NCI-H748 (cell line): Measurements from ENCODE around the gene FBXW10.
"Not testable (repeated sequence)": the region's sequence is repeated elsewhere in the genome, so short reads cannot be mapped to it uniquely, and the experiment has no call there.

Experiments used
- DNase-seq: peaks from one replicate; lab custom pipeline; 2025; ENCODE audit not compliant: unreplicated experiment; lab: John Stamatoyannopoulos, UW

The FBXW10 gene

GRCh38 chr17:18747501-18747900 is 3.6 kb downstream of the FBXW10 start:
- DNase-seq: not testable (repeated sequence)

DNA sequence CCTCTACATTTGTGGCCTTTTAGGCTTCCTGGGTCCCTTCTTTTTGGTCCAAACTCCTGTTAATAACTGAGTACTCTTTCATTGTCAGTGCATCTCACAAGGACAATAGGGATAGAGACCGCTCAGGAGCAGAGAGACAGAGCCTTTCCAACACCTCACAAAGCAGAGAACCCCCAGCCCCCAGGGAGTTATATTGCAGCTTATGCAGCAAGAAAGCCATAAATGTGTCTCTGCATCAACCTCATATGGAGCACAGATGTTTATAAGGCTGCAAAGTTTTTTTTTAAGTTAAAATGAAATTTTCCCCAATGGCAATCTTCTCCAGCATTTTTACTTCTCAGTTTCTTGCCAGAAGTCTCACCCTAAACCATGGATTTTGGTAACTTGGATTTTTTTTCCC is 6.4 kb downstream of the FBXW10 start:
- DNase-seq: not testable (repeated sequence)

DNA sequence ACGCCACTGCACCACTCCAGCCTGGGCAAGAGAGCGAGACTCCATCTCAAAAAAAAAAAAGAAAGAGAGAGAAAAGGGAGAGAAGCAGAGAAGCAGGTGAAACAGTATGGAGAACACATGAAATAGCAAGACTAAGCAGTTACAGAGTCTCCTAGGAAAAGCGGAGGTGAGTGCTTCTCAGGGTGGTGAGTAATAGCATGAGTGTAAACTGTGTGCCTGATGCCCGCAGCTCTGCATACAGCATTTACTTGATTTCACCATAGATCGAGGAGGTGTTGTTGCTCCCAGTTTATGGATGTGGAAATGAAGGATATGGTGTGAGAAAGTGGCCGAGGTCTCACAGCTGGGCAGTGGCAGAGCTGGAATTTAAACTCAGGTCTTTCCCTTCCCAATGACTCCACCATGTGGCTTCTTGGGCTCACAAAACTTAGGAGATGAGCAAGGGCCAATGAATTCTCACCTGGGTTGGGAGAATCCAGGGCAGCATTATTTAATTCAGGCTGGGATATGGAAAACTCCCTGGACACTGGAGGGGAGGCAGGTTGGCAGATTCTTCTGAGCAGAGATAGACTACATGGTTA is 10.1 kb downstream of the FBXW10 start:
- not testable (repeated sequence) for DNase-seq

GRCh38 chr17:18755969-18756368 is 12.1 kb downstream of the FBXW10 start:
- not testable (repeated sequence) for DNase-seq

DNA sequence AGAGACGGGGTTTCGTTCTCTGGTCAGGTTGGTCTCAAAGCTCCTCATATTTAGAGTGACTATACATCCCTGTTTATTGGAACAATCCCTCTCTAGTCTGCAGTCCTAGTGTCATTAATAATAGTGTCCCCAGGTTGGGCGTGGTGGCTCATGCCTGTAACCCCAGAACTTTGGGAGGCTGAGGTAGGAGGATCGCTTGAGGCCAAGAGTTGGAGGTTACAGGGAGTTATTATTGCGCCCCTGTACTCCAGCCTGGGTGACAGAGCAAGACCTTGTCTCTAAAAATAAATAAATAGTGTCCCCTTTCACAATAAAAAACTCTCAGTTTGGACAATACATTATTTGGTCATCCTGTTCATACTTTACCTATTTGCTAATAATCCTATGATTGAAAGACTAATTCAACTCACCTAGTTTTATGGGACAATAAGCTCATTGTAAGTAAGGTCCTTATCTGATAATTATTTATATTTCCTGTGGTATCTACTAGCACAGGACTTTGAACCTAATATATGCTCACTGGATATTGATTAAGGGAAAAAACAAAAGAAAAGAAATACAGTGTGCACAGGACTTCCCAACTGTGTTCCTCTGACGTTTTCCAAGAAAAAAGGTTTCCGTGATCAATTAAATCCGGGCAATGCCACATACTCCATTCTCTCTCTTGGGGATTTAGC is 13.7 kb downstream of the FBXW10 start:
- not testable (repeated sequence) for DNase-seq

DNA sequence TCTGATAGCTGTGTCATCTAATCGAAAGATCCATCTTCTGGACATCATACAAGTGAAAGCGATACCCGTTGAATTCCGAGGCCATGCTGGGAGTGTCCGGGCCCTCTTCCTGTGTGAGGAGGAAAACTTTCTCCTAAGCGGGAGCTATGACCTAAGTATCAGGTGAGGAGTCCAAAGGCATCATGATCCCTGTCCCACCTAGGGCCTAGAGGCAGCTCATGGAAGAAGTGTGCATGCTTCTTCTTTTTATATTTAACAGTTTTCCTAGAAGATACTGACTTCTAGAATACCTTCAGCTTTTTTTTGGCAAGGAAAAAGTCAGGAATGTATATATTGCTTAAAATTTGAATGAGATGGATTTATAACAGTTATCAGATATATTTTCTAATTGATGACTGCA is 14.5 kb downstream of the FBXW10 start:
- not testable (repeated sequence) for DNase-seq

GRCh38 chr17:18760221-18760620 is 16.4 kb downstream of the FBXW10 start:
- DNase-seq: not testable (repeated sequence)

GRCh38 chr17:18770572-18770971 is 26.7 kb downstream of the FBXW10 start:
- not testable (repeated sequence) for DNase-seq

DNA sequence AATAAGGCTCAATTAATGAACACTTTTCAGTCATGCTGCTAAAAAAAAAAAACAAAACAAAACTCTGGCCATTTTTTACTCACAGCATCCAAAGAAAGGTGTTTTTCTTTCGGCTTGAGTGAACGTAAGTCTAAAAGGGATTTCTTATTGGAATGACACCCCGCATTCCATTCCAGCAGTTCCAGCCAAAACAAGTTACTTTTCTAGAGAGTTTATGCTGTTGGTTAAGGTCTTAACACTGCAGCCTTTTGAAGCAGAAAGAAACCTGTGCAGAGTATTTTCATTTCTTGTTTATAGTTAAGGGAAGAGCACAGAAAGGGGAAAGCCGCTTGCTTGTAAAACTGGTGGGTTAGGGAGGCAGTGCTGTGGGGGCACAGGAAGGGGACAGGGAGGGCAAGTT is 27.2 kb downstream of the FBXW10 start:
- DNase-seq: not testable (repeated sequence)

DNA sequence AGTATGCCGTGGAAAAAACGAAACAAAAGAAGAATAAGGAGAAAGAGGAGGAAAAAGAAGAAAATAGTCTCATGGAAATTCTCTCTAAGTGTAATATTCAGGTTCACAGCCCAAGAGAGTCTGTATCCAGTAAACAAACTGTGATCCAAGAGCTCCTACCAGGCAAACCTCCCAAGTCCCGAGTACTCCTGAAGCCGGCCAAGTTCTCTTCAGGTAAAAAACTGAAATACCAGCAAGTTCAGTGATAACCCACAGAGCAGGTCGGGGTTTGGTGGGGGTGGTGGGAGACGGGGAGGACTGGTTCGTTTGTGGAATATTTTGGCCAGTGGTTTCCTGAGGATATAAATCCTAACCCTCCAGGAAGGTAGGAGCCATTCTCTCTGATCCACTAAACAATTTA is 28.6 kb downstream of the FBXW10 start:
- DNase-seq: no peak

- DNase-seq: peak; percentile 99
Observed at GRCh38 chr17:18780991-18781718, 37.3 kb downstream of the FBXW10 start, which contains the start of gene TVP23B. Gene TVP23B (plus strand): TSS chr17:18781183. CDS start chr17:18781294, 111 bp downstream.

DNA sequence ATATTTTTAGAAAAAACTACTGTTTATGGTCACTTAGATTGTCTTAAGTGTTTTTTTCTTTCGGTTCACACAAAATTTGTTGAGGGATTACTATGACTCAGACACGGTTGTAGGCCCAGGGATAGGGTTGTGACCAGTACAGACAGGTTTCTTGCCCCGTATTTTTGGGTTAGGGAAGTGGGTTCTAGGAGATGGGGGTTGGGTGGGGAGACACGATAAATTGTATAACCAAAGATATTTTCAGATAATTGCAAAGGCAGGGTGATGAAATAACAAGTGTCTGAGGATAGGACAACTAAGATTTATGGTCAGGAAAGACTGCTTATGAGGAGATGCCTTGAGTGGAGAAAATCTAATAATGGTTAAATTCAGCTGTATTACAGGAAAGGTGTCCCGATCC is 38.0 kb downstream of the FBXW10 start:
- DNase-seq: not testable (repeated sequence)

DNA sequence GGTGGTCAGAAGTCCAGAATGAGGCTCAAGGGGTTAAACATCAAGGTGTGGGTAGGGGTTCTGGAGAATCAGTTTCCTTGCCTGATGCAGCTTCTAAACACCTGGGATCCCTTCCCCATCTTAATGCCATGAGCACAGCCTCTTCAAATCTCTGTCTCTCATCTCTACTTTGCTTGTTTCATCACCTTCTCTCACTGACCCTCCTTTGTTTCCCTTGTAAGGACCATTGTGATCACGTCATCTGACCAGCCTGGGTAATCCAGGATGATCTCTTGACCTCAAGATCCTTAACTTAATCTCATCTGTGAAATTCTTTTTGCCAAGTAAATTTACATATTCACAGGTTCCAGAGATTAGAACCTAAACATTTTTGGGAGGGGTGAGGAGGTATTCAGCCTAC is 42.1 kb downstream of the FBXW10 start:
- not testable (repeated sequence) for DNase-seq

DNA sequence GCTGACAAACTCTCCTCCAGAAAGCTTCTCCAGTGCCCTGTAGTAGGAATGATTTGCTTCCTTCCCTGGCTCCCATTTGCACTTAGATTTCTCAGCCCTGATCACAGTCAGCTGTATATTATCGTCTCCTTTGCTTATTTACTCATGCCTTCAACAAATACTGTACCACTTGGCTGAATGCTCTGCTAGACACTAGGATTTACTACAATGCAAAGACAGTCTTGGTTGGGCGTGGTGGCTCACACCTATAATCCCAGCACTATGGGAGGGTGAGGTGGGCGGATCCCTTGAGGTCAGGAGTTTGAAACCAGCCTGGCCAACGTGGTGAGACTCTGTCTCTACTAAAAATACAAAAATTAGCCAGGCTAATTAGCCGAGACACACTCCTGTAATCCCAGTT is 43.0 kb downstream of the FBXW10 start:
- DNase-seq: not testable (repeated sequence)

DNA sequence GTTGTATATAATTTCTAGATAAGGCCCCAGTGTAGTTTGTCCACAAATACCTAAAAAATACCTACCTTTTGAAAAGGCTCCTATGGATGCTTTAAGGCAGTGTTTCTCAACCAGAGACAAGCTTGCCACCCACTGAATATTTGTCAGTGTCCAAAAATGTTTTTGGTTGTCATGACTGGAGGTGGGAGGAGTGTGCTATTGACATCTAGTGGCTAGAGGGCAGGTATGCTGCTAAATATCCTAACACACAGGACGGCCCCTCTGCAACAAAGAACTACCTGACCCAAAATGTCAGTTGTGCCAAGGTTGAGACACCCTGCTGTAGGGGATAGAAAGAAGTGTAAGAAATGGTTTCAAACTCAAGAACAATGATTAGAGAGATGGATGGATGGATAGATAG is 47.5 kb downstream of the FBXW10 start:
- DNase-seq: not testable (repeated sequence)

GRCh38 chr17:18794841-18795240 is 51.0 kb downstream of the FBXW10 start:
- not testable (repeated sequence) for DNase-seq

DNA sequence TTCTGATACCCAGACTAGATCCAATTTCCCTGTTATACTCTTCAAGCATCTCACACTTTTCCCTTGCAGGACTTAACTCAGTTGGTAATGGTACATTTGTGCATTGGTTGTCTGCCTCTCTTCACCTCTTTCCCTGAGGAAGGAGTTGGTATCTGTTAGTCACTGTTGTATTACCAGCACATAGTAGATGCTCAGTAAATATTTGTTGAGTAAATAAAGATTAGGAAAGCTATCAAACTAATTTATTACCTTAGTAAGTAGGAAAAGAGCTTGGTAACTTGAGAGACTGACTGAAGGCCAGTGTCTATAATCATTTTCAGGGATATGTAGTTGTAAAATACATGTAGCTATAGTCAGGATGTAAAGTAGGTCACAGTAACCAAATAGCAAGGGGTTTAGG is 53.0 kb downstream of the FBXW10 start:
- not testable (repeated sequence) for DNase-seq

GRCh38 chr17:18803458-18804245 is 59.8 kb downstream of the FBXW10 start:
- DNase-seq: not testable (repeated sequence)

- DNase-seq: not testable (repeated sequence)
Observed at GRCh38 chr17:18815924-18816323, 72.1 kb downstream of the FBXW10 start.

DNA sequence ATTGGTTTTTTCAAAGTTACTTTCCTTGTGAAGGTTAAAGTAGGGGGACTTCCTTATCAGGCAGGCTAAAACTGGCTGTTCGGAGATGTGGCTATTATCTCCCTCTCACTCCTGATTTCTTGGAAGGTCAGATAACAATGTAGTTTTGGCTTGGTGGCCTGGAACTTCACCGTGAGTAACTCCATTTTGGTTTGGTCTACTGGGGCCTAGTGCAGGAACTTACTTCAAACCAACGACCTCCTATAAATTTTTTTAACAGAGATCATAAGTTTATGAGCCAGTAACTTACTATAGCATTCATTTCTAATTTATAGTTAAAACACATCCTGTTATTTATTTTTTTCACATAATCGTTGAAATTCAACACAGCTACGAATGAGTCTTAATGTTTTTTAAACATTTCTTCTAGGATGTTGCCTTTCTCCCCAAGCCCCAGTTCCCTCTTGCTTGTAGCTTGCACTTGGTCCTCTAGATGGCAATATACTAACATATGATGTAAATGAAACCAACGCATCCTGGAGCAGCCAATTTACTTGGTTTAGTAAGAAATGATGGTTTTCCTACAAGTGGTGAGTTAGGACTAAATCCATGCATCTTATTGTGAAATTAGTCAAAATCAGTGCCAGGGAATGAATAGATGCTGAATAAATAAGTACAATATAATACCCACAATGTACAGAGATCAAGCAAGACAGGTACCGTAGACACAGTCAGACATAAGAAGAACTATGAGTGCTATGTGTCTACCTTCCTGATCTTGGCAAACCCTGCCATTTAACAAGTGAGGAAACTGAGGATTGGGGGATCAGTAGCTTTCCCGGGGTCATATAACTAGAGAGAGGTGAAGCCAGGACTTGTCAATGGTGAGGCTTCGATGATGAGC is 72.9 kb downstream of the FBXW10 start:
- DNase-seq: peak; percentile 83
